H1 (cell line): ENCODE data around the gene HBQ1. TPM values are rescaled to one million over a fixed set of nuclear protein-coding genes. Genes with fewer than 3 reads are reported as not detected.
"Not testable (repeated sequence)": the region's sequence is repeated elsewhere in the genome, so short reads cannot be mapped to it uniquely, and the experiment has no call there.

Experiments used
- CTCF ChIA-PET: fragments of 300-600 bp; sonication (Branson Sonifier 250); formaldehyde crosslinking; loops from one replicate; lab custom pipeline; 2021; ENCODE audit not compliant: partially characterized antibody; lab: Charles Lee
- POLR2A ChIA-PET: fragments of 300-600 bp; sonication (Branson Sonifier 250); formaldehyde crosslinking; loops from one replicate; lab custom pipeline; 2021; ENCODE audit warnings: inconsistent platforms; ENCODE audit not compliant: partially characterized antibody; lab: Charles Lee
- DNase-seq, 2 experiments: peaks; one replicate each; pipeline versions ENCODE4 v3.0.0 to v3.0.0-alpha.2; 2010 to 2022; ENCODE audit warnings: low spot score in 2 of 2, low read depth in 1 of 2, mixed read lengths in 1 of 2
- FAIRE-seq: peaks from 2 replicates; lab custom pipeline; 2011; peaks lifted over from hg19 to GRCh38; lab: Jason Lieb, UNC
- H2AFZ ChIP-seq: 2 replicates; pipeline ENCODE4 v1.8.1; 2012; ENCODE audit warnings: low read length, inconsistent platforms
- H2AK5ac ChIP-seq: 2 replicates; pipeline ENCODE4 v1.6.1; 2013; ENCODE audit warnings: low read depth, low read length
- H2BK120ac ChIP-seq: replicated peaks from 2 replicates; pipeline ENCODE3; 2013; ENCODE audit warnings: low read depth, low read length, inconsistent platforms
- H2BK12ac ChIP-seq: 2 replicates; pipeline ENCODE4 v1.6.1; 2013; ENCODE audit warnings: low read depth, low read length
- H2BK15ac ChIP-seq: 2 replicates; pipeline ENCODE4 v1.6.1; 2013; ENCODE audit warnings: low read length
- H2BK20ac ChIP-seq: 2 replicates; pipeline ENCODE4 v1.6.1; 2013; ENCODE audit warnings: low read length
- H2BK5ac ChIP-seq: 2 replicates; pipeline ENCODE4 v1.6.1; 2013; ENCODE audit warnings: low read depth, low read length
- H3K14ac ChIP-seq: 2 replicates; pipeline ENCODE4 v1.6.1; 2013; ENCODE audit warnings: inconsistent platforms; ENCODE audit not compliant: insufficient read length
- H3K18ac ChIP-seq: 2 replicates; pipeline ENCODE4 v1.6.1; 2013; ENCODE audit warnings: low read length; ENCODE audit errors: extremely low read depth
- H3K23ac ChIP-seq: 2 replicates; pipeline ENCODE4 v1.6.1; 2013; ENCODE audit warnings: inconsistent platforms; ENCODE audit not compliant: insufficient read length
- H3K23me2 ChIP-seq: 2 replicates; pipeline ENCODE4 v1.6.1; 2013; ENCODE audit warnings: low read depth, low read length
- H3K27ac ChIP-seq: 2 replicates; pipeline ENCODE4 v1.6.1; 2011; ENCODE audit warnings: low read depth, low read length, inconsistent platforms
- H3K27me3 ChIP-seq, 4 experiments: replicated peaks in 1 of 4; 1 replicate in 1 of 4; 2 replicates in 3 of 4; pipeline versions ENCODE4 v1.6.1 to v1.8.1; 2011 to 2013; ENCODE audit warnings: low read length in 3 of 4, mild to moderate bottlenecking in 3 of 4, inconsistent platforms in 2 of 4, mixed read lengths in 2 of 4, moderate library complexity in 1 of 4; ENCODE audit not compliant: control insufficient read depth in 3 of 4, insufficient read depth in 3 of 4; ENCODE audit errors: extremely low read depth in 1 of 4
- H3K36me3 ChIP-seq, 4 experiments: 2 replicates each; pipeline versions ENCODE4 v1.6.1 to v1.8.1; 2011 to 2013; ENCODE audit warnings: mild to moderate bottlenecking in 4 of 4, low read length in 3 of 4, moderate library complexity in 2 of 4, control low read depth in 1 of 4, inconsistent platforms in 1 of 4; ENCODE audit not compliant: insufficient read depth in 4 of 4, control insufficient read depth in 2 of 4
- H3K4ac ChIP-seq: replicated peaks from 2 replicates; pipeline ENCODE3; 2013; ENCODE audit warnings: low read length, low read depth, mixed read lengths, inconsistent platforms; ENCODE audit not compliant: insufficient read length
- H3K4me1 ChIP-seq, 4 experiments: replicated peaks in 1 of 4; 1 replicate in 1 of 4; 2 replicates in 3 of 4; pipeline versions ENCODE4 v1.6.1 to v1.8.1; 2011 to 2013; ENCODE audit warnings: low read length in 3 of 4, inconsistent platforms in 2 of 4, mixed read lengths in 1 of 4; ENCODE audit not compliant: insufficient read depth in 4 of 4, control insufficient read depth in 3 of 4
- H3K4me2 ChIP-seq, 2 experiments: 2 replicates each; pipeline versions ENCODE4 v1.6.1 to v1.8.1; 2011 to 2013; ENCODE audit warnings: low read depth in 2 of 2, low read length in 2 of 2, control low read depth in 1 of 2, inconsistent platforms in 1 of 2, mild to moderate bottlenecking in 1 of 2; ENCODE audit not compliant: insufficient read depth in 1 of 2
- H3K4me3 ChIP-seq, 4 experiments: fragments of 200-600, 300-600 bp in 1 of 4; sonication (generic), shearing (Covaris generic), sonication (Bioruptor Twin) in 1 of 4; 2 replicates each; pipeline versions ENCODE4 v1.5.1 to v1.8.1; 2011 to 2016; ENCODE audit warnings: low read length in 4 of 4, low read depth in 3 of 4, control low read depth in 2 of 4, inconsistent platforms in 2 of 4, mild to moderate bottlenecking in 2 of 4, mixed read lengths in 1 of 4, moderate library complexity in 1 of 4; ENCODE audit not compliant: insufficient read depth in 2 of 4; ENCODE audit errors: extremely low read depth in 1 of 4
- H3K56ac ChIP-seq: replicated peaks from 2 replicates; pipeline ENCODE3; 2013; ENCODE audit warnings: low read depth, mild to moderate bottlenecking, mixed read lengths, low read length, inconsistent platforms; ENCODE audit not compliant: insufficient read length
- H3K79me1 ChIP-seq: 2 replicates; pipeline ENCODE4 v1.6.1; 2013; ENCODE audit warnings: low read depth, low read length, control low read depth
- H3K79me2 ChIP-seq, 2 experiments: 2 replicates each; pipeline versions ENCODE4 v1.6.1 to v1.8.1; 2012 to 2013; ENCODE audit warnings: low read length in 2 of 2, mild to moderate bottlenecking in 2 of 2, inconsistent platforms in 1 of 2; ENCODE audit not compliant: insufficient read depth in 2 of 2, control insufficient read depth in 1 of 2
- H3K9ac ChIP-seq, 4 experiments: replicated peaks in 1 of 4; 1 replicate in 1 of 4; 2 replicates in 3 of 4; pipeline versions ENCODE4 v1.6.1 to v1.8.1; 2011 to 2013; ENCODE audit warnings: low read depth in 3 of 4, low read length in 3 of 4, control low read depth in 2 of 4, mild to moderate bottlenecking in 2 of 4, moderate library complexity in 2 of 4, inconsistent platforms in 1 of 4; ENCODE audit errors: extremely low read depth in 1 of 4
- H3K9me3 ChIP-seq, 2 experiments: 2 replicates each; pipeline versions ENCODE4 v1.6.1 to v1.8.1; 2012 to 2013; ENCODE audit warnings: mild to moderate bottlenecking in 2 of 2, moderate library complexity in 2 of 2, control low read depth in 1 of 2, inconsistent platforms in 1 of 2, low read depth in 1 of 2, low read length in 1 of 2, mixed read lengths in 1 of 2; ENCODE audit not compliant: insufficient read depth in 2 of 2
- H4K20me1 ChIP-seq, 2 experiments: replicated peaks in 1 of 2; 2 replicates each; pipeline versions ENCODE3 to v1.8.1; 2011 to 2013; ENCODE audit warnings: inconsistent platforms in 2 of 2, low read length in 2 of 2, mild to moderate bottlenecking in 1 of 2; ENCODE audit not compliant: insufficient read depth in 2 of 2, control insufficient read depth in 1 of 2
- H4K5ac ChIP-seq: 2 replicates; pipeline ENCODE4 v1.6.1; 2013; ENCODE audit warnings: low read length, low read depth, mixed read lengths, inconsistent platforms; ENCODE audit not compliant: insufficient read length
- H4K8ac ChIP-seq: 2 replicates; pipeline ENCODE4 v1.8.0; 2013; ENCODE audit warnings: mild to moderate bottlenecking, moderate library complexity, low read length, inconsistent platforms; ENCODE audit not compliant: insufficient read depth; ENCODE audit errors: extremely low read depth
- H4K91ac ChIP-seq: replicated peaks from 2 replicates; pipeline ENCODE3; 2013; ENCODE audit warnings: low read length, mixed read lengths, inconsistent platforms; ENCODE audit not compliant: insufficient read length
- WGBS, 2 experiments: shearing (Covaris generic) in 1 of 2; methylation state at CpG; one replicate each; pipeline versions ENCODE4 v1.1.6 to v1.1.7; 2013 to 2015; ENCODE audit warnings: low lambda C conversion rate in 2 of 2, mixed read lengths in 2 of 2, inconsistent platforms in 1 of 2, low coverage in 1 of 2, missing lambda C conversion rate in 1 of 2; ENCODE audit not compliant: insufficient replicate concordance in 2 of 2, insufficient coverage in 1 of 2, insufficient read length in 1 of 2; ENCODE audit errors: extremely low coverage in 1 of 2, missing lambda C conversion rate in 1 of 2; 5-methylcytosine and 5-hydroxymethylcytosine counted together
- polyA plus RNA-seq, 7 experiments: library from polyadenylated mRNA; depleted of rRNA in 3 of 7; stranded (reverse) in 5 of 7; unstranded in 2 of 7; fragments of >200 nt in 5 of 7; fragments of 200-250 nt in 2 of 7; gene quantifications; 1 replicate in 5 of 7; 2 replicates in 1 of 7; 4 replicates in 1 of 7; pipeline versions ENCODE4 v1.2.1 to v1.2.3, GENCODE V29; 2011 to 2013; ENCODE audit warnings: missing spikeins in 2 of 7, mixed read lengths in 2 of 7
- total RNA-seq: library from RNA; stranded (reverse); fragmentation: NEBNext Ultra II Directional; extraction: Animal tissue kit (Norgen Biotek cat#: 25700); gene quantifications from 2 replicates; pipeline ENCODE4 v1.2.1, GENCODE V29; 2021

HBQ1 gene
- total and polyA plus RNA-seq, 2 of the 8 experiments (the other 6 are each of a cell fraction or from before 2014, with no cell fraction given): 2.9 to 17.1 TPM

GRCh38 chr16:153550-154216 is 26.6 kb upstream of the HBQ1 start:
- H4K5ac ChIP-seq, H3K56ac ChIP-seq, H3K4me1 ChIP-seq, H4K8ac ChIP-seq, H2BK15ac ChIP-seq, H3K27ac ChIP-seq, FAIRE-seq, H2BK5ac ChIP-seq, H4K20me1 ChIP-seq, H3K14ac ChIP-seq, H2BK20ac ChIP-seq, H2AFZ ChIP-seq, H2BK12ac ChIP-seq, CTCF ChIA-PET, H3K79me1 ChIP-seq, H3K9me3 ChIP-seq, H3K79me2 ChIP-seq, H4K91ac ChIP-seq, DNase-seq, H3K36me3 ChIP-seq, H3K23ac ChIP-seq, H3K9ac ChIP-seq, H3K18ac ChIP-seq, H2AK5ac ChIP-seq, H3K4me3 ChIP-seq, POLR2A ChIA-PET, H3K23me2 ChIP-seq, H3K4ac ChIP-seq, H2BK120ac ChIP-seq: not testable (repeated sequence)
- peak overlapping the region in 1 of 2 experiments; percentile 84; a peak in 1 of 4 replicates for H3K4me2 ChIP-seq
- H3K27me3 ChIP-seq: peaks cover 2 to 36% (median 27%) of the 10 kb centered on the region in 4 experiments
- WGBS, 2 experiments: no CpG with 5 or more reads among the region's 74 CpGs
